Lower lobe of right lung (tissue), 2 donors: ENCODE results near the gene SSR1. TPM values are rescaled to one million over a fixed set of nuclear protein-coding genes. Genes with fewer than 3 reads are reported as not detected.

Experiments
- ATAC-seq, 2 donors: fragments of 200-7000 bp; cut with Tn5 transposase; one replicate each; pipeline ENCODE4 v1.9.1; 2020 to 2022; ENCODE audit warnings: mild to moderate bottlenecking in 2 of 2, moderate library complexity in 2 of 2
- DNase-seq: peaks from one replicate; pipeline ENCODE4 v3.0.0-alpha.2; 2020
- H3K27ac ChIP-seq: fragments of 200-600 bp; one replicate; pipeline ENCODE4 v1.8.0; 2022
- H3K27me3 ChIP-seq: fragments of 200-600 bp; one replicate; pipeline ENCODE4 v1.8.0; 2022; ENCODE audit warnings: low read depth
- H3K36me3 ChIP-seq: fragments of 200-600 bp; one replicate; pipeline ENCODE4 v1.8.0; 2022; ENCODE audit warnings: mild to moderate bottlenecking
- H3K4me1 ChIP-seq: fragments of 200-600 bp; one replicate; pipeline ENCODE4 v1.8.0; 2022
- H3K4me3 ChIP-seq: fragments of 200-600 bp; one replicate; pipeline ENCODE4 v1.8.0; 2022; ENCODE audit warnings: mild to moderate bottlenecking
- H3K9me3 ChIP-seq: fragments of 200-600 bp; one replicate; pipeline ENCODE4 v1.8.0; 2022
- intact Hi-C: fragments of 100-400 bp; cut with DNase I; formaldehyde crosslinking; loops from one replicate; pipeline ENCODE4 v1.11.0; 2022
- total RNA-seq: library from RNA; stranded (reverse); fragmentation: NEBNext Ultra II Directional; extraction: Animal tissue kit (Norgen Biotek cat#: 25700); gene quantifications from one replicate; pipeline ENCODE4 v1.2.1, GENCODE V29; 2021
- TF ChIP-seq, protein P1 (sequence below): fragments of 200-600 bp; IDR thresholded peaks from one replicate; pipeline ENCODE4 v1.8.0; 2022; ENCODE audit warnings: antibody characterized with exemption, mild to moderate bottlenecking
- donor health status: DM: no; HTN: yes; CAD: no; lungs with severe emphysema.

Gene SSR1
- total RNA-seq, 1 donor from 2014 or later: 127 TPM

GRCh38 chr6:7334685-7335084 is 21.7 kb upstream of the SSR1 start:
- TF ChIP-seq, protein P1, sequence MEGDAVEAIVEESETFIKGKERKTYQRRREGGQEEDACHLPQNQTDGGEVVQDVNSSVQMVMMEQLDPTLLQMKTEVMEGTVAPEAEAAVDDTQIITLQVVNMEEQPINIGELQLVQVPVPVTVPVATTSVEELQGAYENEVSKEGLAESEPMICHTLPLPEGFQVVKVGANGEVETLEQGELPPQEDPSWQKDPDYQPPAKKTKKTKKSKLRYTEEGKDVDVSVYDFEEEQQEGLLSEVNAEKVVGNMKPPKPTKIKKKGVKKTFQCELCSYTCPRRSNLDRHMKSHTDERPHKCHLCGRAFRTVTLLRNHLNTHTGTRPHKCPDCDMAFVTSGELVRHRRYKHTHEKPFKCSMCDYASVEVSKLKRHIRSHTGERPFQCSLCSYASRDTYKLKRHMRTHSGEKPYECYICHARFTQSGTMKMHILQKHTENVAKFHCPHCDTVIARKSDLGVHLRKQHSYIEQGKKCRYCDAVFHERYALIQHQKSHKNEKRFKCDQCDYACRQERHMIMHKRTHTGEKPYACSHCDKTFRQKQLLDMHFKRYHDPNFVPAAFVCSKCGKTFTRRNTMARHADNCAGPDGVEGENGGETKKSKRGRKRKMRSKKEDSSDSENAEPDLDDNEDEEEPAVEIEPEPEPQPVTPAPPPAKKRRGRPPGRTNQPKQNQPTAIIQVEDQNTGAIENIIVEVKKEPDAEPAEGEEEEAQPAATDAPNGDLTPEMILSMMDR: no peak
- H3K27ac ChIP-seq: no peak overlapping the region
- no peaks in the 10 kb centered on the region for H3K36me3 ChIP-seq
- DNase-seq (no peak), ATAC-seq (no peak)
- no peaks in the 10 kb centered on the region for H3K27me3 ChIP-seq
- intact Hi-C loops: no loop called here
- no peaks in the 10 kb centered on the region for H3K4me1 ChIP-seq
- H3K9me3 ChIP-seq: no peaks in the 10 kb centered on the region
- no peak overlapping the region for H3K4me3 ChIP-seq

GRCh38 chr6:7332090-7332745 is 19.2 kb upstream of the SSR1 start:
- ATAC-seq (peak; percentile 61 to 68), DNase-seq (no peak)
- Histone ChIP-seq H3K4me3 (no peak overlapping the region), H3K27ac (no peak overlapping the region), H3K9me3 (no peaks in the 10 kb centered on the region), H3K27me3 (no peaks in the 10 kb centered on the region), H3K4me1 (peaks cover 7% of the 10 kb centered on the region), H3K36me3 (no peaks in the 10 kb centered on the region)
- TF ChIP-seq, protein P1: no peak
- intact Hi-C loops: no loop called here

- H3K4me3 ChIP-seq: no peak overlapping the region
- DNase-seq (no peak), ATAC-seq (no peak)
- H3K27me3 ChIP-seq: no peaks in the 10 kb centered on the region
- TF ChIP-seq, protein P1: no peak
- H3K27ac ChIP-seq: no peak overlapping the region
- H3K36me3 ChIP-seq: no peaks in the 10 kb centered on the region
- intact Hi-C loops: no loop called here
- H3K9me3 ChIP-seq: no peaks in the 10 kb centered on the region
- H3K4me1 ChIP-seq: peaks cover 7% of the 10 kb centered on the region
These were observed 18.5 kb upstream of the SSR1 start for GRCh38 chr6:7331452-7331851.

- TF ChIP-seq, protein P1: no peak
- no peaks in the 10 kb centered on the region for H3K27me3 ChIP-seq
- intact Hi-C loops: no loop called here
- no peaks in the 10 kb centered on the region for H3K36me3 ChIP-seq
- peaks cover 15% of the 10 kb centered on the region for H3K4me1 ChIP-seq
- no peaks in the 10 kb centered on the region for H3K9me3 ChIP-seq
- ATAC-seq (peak in 1 of 2 donors; percentile 35), DNase-seq (no peak)
- no peak overlapping the region for H3K4me3 ChIP-seq
- no peak overlapping the region for H3K27ac ChIP-seq
These were observed 15.2 kb upstream of the SSR1 start for GRCh38 chr6:7328243-7328642.

DNA sequence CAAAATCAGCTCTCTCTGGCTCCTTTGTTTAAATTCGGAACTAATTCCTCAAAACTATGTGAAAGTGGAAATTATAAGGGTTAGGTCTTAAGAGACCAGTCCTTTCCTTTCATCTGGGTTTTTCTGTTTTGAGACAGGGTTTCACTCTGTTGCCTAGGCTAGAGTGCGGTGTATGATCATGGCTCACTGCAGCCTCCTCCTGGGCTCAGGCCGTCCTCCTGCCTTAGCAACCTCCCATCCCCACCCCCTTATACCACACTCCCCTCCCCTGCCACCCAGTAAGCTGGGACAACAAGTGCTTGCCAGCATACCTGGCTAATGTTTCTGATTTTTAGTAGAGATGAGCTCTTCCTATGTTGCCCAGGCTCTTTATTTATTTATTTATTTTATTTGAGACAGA is 12.8 kb upstream of the SSR1 start:
- TF ChIP-seq, protein P1: no peak
- Histone ChIP-seq H3K9me3 (no peaks in the 10 kb centered on the region), H3K4me1 (peaks cover 15% of the 10 kb centered on the region), H3K4me3 (no peak overlapping the region), H3K27me3 (no peaks in the 10 kb centered on the region), H3K36me3 (no peaks in the 10 kb centered on the region), H3K27ac (no peak overlapping the region)
- intact Hi-C loops: no loop called here
- ATAC-seq (no peak), DNase-seq (no peak)
